GM12891 (cell line): ENCODE measurements around the gene P2RX4.

Source experiments
- DNase-seq: peaks from one replicate; pipeline ENCODE4 v3.0.0; 2011; ENCODE audit warnings: low spot score; ENCODE audit not compliant: insufficient read length
- FAIRE-seq: peaks from 2 replicates; lab custom pipeline; 2011; peaks lifted over from hg19 to GRCh38; lab: Jason Lieb, UNC
- PAX5 ChIP-seq: IDR thresholded peaks from 2 replicates; pipeline ENCODE4 v1.6.1; 2011; ENCODE audit warnings: low read length, moderate library complexity, mild to moderate bottlenecking; ENCODE audit not compliant: insufficient read depth, severe bottlenecking
- POLR2A ChIP-seq: IDR thresholded peaks from 2 replicates; pipeline ENCODE4 v1.6.1; 2011; ENCODE audit warnings: low read depth, low read length, control low read depth
- POLR2AphosphoS5 ChIP-seq: IDR thresholded peaks from 2 replicates; pipeline ENCODE4 v1.6.1; 2011; ENCODE audit warnings: low read depth, low read length, control low read depth
- POU2F2 ChIP-seq: IDR thresholded peaks from 2 replicates; pipeline ENCODE4 v1.6.1; 2011; ENCODE audit warnings: low read depth, mild to moderate bottlenecking, control low read depth, low read length, moderate library complexity
- SPI1 ChIP-seq: IDR thresholded peaks from 2 replicates; pipeline ENCODE4 v1.6.1; 2011; ENCODE audit warnings: low read depth, low read length, control low read depth
- TAF1 ChIP-seq: IDR thresholded peaks from 2 replicates; pipeline ENCODE4 v1.6.1; 2011; ENCODE audit warnings: low read depth, low read length, control low read depth

P2RX4 gene

DNA sequence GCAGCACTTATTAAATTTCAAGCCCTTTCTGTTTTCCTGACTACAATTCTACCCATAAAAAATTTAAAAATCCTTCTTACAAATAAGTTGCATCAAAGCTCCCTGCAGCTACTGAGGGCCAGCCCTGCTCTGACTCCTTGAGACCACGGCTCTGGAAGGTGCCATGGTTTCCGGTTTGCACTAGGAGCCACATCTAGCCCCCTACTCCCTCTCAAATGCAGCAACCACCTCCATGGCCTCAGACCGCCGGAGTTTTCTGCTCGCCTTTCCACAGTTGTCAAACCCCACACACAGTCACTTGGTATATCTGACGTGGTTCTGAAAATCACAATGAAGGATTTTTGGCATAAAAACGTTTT lies 30.1 kb downstream of the P2RX4 start:
- DNase-seq, result no peak
- TF ChIP-seq SPI1, result no peak
- TF ChIP-seq POLR2AphosphoS5, result no peak
- no peak for TF ChIP-seq POU2F2
- TF ChIP-seq TAF1, result no peak
- TF ChIP-seq PAX5, result no peak
- no peak for TF ChIP-seq POLR2A
- FAIRE-seq, result peak; percentile 64

DNA sequence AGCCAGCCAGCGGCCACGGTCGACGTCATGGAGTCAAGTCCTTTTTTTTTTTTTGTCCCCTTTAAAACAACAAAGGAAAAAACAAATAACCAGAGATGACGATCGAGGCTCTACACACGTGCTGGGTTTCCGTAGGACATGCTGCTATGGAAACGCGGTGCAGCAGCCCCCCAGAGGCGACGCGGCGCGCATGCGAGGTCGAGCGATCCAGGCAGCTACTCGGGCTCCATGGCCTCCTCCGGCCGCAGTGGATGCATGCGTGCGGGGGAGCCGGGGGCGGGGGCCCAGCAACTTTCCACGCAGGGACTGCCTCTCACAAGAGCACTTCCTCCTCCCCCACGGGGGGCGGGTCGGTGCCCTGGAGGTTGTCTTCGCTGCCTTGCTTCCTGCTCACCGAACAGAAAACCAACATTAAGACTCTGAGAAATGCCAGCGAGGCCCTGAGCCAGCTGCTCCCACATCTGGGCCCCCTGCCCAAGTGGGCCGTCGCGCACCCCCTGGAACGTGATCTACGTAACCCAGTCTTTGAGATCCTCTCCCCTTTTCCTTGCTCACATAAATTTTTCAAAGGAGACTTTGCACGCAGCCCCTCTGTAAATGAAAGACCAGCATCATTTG lies 30.7 kb downstream of the P2RX4 start:
- DNase-seq (no peak), FAIRE-seq (peak; percentile 38)
- TF ChIP-seq POLR2AphosphoS5, result no peak

DNA sequence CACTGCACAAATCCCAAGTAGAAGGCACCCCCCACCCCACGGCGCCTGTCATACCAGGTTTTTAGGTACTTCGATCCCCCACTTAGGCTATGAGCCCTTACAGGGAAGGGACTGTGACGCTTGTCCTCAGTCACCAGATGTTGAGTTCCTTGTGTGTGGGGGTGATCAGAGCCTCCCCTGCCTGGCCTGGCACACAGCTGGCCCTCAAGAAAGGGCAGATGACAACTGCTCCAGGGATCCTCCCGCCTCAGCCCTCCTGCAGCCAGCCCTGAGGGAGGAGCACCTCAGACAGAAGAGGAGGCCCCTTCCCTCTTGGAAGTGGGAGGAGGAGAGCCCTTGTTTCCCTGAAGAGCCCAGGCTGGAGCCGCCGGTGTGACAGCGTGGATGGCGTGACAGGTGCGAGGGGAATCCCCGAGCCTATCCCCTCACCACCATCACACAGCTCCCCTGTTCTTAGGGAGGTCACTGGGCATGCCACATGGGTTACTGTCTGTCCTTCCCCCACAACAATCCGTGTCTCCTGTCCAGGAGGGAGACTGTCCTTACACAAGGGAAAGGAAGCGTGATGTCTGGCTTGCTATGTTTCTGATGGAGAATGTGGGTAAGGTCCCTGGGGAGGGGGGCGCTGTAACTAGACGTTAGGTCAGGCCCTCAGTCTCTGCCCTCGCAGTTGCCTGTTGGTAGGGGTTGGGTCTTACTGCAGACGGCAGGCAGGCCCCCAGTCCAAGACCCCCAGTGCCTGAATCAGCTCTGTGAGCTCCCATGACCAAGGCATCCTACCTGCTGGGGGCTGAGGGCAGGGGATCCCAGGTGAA lies 31.4 kb downstream of the P2RX4 start:
- TF ChIP-seq POLR2A (no peak; the same call in 1 of the 2 replicates), POU2F2 (no peak), PAX5 (no peak), SPI1 (no peak), POLR2AphosphoS5 (no peak)
- peak; percentile 78 for FAIRE-seq
- DNase-seq, result no peak

DNA sequence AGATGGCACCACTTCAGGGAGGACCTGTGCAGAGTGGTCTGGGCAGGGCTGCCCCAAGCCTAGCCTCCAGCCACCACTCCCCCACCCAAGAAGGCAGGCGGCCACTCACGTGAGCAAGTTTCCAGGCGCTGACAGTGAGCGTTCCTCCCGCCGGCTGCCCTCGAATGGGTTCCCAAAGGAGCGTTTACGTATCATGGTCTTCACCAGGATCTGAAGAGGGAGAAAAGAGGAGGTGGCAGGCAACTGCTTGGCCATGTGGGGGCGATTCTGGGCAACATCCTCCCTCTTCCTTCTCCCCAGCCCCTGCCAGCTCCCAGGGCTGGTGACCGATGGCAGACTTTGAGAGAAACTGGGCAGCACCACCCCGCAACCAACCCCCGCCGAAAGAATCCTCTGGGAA lies 35.1 kb downstream of the P2RX4 start:
- FAIRE-seq, result no peak
- no peak for TF ChIP-seq TAF1
- DNase-seq, result no peak

DNA sequence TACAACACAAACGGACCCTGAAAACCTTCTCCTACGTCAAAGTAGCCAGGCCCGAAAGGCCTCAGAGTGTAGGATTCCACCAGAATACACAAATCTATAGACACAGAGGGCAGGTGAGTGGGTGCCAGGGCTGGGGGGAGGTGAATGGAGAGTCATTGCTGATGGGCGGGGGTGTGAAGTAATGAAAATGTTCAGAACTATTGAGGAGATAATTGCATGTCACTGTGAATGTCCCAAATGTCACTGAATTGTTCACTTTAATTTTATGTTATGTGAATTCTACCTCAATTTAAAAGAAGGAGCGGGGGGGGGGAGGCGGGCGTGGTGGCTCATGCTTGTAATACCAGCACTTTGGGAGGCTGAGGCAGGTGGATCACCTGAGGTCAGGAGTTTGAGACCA lies 36.0 kb downstream of the P2RX4 start:
- no peak for DNase-seq
- FAIRE-seq, result no peak
- TF ChIP-seq PAX5, result no peak
- TF ChIP-seq SPI1, result no peak
- TF ChIP-seq POLR2A, result no peak
- TF ChIP-seq POU2F2, result no peak
- TF ChIP-seq POLR2AphosphoS5, result no peak

DNA sequence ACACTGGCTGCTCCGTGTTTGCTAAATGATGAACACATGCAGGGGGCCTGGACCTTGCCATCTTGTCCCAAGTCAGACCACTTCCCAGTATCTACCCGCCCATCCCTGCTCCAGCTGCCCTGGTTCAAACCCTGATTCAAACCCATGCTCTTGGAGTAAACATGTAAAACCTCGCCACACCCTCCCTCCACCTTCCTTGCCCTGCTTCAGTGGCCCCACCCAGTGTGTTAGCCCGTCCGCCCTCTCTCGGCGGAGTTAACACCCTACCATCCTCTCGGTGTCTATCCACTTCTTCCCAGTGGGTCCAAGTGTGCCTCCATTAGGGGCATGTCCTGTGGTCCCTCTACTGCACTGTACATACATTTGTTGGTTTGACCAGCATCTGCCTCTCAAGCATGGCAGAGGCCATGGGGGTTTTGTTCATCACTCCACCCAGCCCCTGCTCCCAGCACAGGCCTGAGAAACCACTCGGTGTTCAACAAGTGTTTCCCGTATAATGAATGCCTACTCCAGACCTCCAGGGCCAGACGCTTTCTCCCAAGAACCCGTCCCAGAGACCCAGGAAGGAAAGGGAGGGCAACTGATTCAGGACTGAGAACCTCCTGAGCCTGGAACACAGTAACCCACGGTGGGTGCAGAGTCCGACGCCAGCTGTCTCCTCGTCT lies 37.1 kb downstream of the P2RX4 start:
- TF ChIP-seq POLR2AphosphoS5 (no peak), TAF1 (no peak), SPI1 (no peak), POLR2A (no peak), PAX5 (no peak), POU2F2 (no peak)
- FAIRE-seq, result no peak
- no peak for DNase-seq

DNA sequence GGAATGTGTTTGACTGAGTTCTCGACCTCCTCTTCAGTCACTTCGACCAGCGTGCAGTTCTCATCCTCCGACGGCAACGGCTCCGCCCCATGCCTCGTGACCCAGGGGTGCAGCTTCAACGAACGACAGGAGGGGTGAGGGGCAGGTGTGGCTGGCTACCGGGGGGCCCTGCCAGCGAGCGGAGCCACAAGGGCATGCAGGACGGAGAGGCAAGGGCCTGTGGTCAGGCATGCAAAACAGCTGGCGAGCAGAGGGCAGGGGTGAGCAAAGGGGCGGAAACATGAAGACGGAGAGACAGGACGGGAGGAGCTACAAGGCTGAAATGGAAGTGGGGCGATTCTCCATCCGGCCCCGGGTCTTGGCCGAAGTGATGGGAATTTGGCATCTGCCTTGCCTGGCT lies 38.7 kb downstream of the P2RX4 start:
- DNase-seq, result peak; percentile 50
- TF ChIP-seq PAX5, result no peak
- TF ChIP-seq POU2F2, result peak; percentile 91
- TF ChIP-seq POLR2AphosphoS5, result 0 out of 2 replicates have a peak, but pooled peaks have one; percentile 15
- no peak for TF ChIP-seq POLR2A
- no peak for TF ChIP-seq SPI1
- FAIRE-seq, result peak; percentile 98

DNA sequence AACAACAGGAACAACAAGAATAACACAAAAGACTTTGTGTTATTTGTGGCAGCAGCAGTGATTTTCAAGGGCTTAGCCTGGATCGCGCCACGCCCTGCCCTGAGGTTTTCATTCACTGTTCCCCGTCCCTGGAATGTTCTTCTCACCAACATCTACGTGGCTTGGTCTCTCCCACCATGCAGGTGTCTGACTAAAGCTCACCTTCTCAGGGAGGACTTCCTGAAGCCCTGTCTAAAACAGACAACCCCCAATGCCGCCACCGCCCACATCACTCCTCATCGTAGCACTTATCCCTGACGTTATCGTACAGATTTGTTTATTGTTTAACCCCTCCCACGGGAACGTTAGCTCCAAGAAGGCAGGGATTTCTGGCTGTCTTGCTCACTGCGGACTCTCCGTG lies 40.4 kb downstream of the P2RX4 start:
- no peak for DNase-seq
- FAIRE-seq, result no peak

DNA sequence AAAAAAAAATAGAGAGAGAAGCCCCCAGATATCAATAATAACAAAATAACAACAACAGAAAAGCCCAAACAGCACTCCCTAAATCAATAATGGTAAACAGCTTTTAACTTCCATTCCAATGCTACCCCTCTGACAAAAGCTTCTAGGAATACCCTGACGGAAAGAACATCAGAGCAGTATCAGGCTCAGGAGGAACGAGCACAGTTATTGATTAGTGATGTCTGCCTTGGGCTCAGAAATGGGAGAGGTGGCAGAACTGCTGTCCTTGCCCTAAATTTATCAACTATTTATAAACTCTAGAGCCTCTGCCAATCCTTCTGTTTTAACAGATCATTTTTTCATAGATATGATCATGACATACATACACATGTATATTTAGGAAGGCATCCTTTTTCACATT lies 41.9 kb downstream of the P2RX4 start:
- TF ChIP-seq POU2F2 (no peak), POLR2A (no peak), SPI1 (no peak), PAX5 (no peak), POLR2AphosphoS5 (no peak), TAF1 (no peak)
- FAIRE-seq, result no peak
- DNase-seq, result no peak

More for the DNA sequence above, 40.4 kb downstream of the P2RX4 start:
- TF ChIP-seq POU2F2, result no peak
- no peak for TF ChIP-seq PAX5
- TF ChIP-seq POLR2AphosphoS5, result no peak
- no peak for TF ChIP-seq TAF1

DNA sequence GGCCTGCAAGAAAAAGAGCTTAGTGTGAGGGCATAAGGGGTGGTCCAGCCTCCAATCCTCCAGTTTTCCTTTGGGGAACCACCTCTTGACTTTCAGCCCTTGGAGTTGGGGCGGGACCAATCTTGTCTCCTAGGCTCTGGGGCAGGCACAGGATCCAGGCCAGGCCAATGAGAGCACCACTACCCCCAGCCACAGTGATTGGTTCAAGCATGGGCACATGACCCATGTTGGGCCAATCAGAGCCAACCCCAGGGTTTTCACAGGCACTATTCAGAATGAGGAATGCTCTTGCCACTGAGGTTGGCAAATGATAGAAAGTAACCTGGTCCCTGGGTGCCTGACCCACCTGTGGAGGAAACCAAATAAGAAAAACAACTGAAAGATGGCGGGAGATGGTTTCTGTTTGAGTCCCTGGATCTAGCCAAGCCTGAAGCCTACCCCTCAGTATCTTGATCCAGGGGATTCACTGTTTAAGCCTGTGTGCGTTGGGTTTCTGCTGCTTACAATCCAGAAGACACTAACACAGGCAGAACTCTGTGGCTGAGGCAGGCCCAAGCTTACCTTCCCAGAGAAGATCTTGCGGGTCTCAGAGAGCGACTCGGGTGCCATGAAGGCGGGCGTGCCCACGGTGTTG lies 42.9 kb downstream of the P2RX4 start:
- DNase-seq, result no peak
- FAIRE-seq, result no peak
- TF ChIP-seq POLR2A (no peak), PAX5 (no peak), SPI1 (no peak), POLR2AphosphoS5 (no peak), TAF1 (no peak), POU2F2 (no peak)
